WI38 (cell line): ENCODE measurements around the gene MCC.

Source experiments
- H3K4me3 ChIP-seq: 2 replicates; pipeline ENCODE4 v1.5.1; 2011; ENCODE audit warnings: low read depth, mild to moderate bottlenecking, control low read depth, low read length
- CTCF ChIP-seq: IDR thresholded peaks from 2 replicates; pipeline ENCODE4 v1.5.1; 2012; ENCODE audit warnings: low read depth, mild to moderate bottlenecking, control low read depth, low read length

Gene MCC

GRCh38 chr5:113282472-113282871, 205.8 kb downstream of the MCC start:
- no peak overlapping the region for H3K4me3 ChIP-seq
- TF ChIP-seq CTCF: no peak

- no peak overlapping the region for H3K4me3 ChIP-seq
- no peak for TF ChIP-seq CTCF
Measured at GRCh38 chr5:113281194-113281593, 207.1 kb downstream of the MCC start.

- H3K4me3 ChIP-seq: no peak overlapping the region
- no peak for TF ChIP-seq CTCF
Measured at GRCh38 chr5:113280541-113280940, 207.7 kb downstream of the MCC start.

- no peak for TF ChIP-seq CTCF
- H3K4me3 ChIP-seq: no peak overlapping the region
Measured at GRCh38 chr5:113278976-113279375, 209.3 kb downstream of the MCC start.

GRCh38 chr5:113276493-113276892, 211.8 kb downstream of the MCC start:
- H3K4me3 ChIP-seq: no peak overlapping the region
- no peak for TF ChIP-seq CTCF

GRCh38 chr5:113276001-113276400, 212.3 kb downstream of the MCC start:
- no peak for TF ChIP-seq CTCF
- H3K4me3 ChIP-seq: no peak overlapping the region

- no peak overlapping the region for H3K4me3 ChIP-seq
- TF ChIP-seq CTCF: no peak
Measured at GRCh38 chr5:113274836-113275414, 213.3 kb downstream of the MCC start.
